GM10248 (cell line): ENCODE measurements around the gene RYR3.

Source experiments
- CTCF ChIA-PET: fragments of 300-600 bp; sonication (Branson Sonifier 250); formaldehyde crosslinking; extraction: SDS; loops from one replicate; lab custom pipeline; 2021; ENCODE audit warnings: antibody characterized with exemption; lab: Yijun Ruan, JAX
- POLR2A ChIA-PET: fragments of 350-650 bp; sonication (Branson Sonifier 250); formaldehyde crosslinking; extraction: SDS; loops from one replicate; lab custom pipeline; 2020; ENCODE audit warnings: antibody characterized with exemption; lab: Yijun Ruan, JAX
- DNase-seq: peaks from one replicate; pipeline ENCODE4 v3.0.0; 2012; ENCODE audit errors: extremely low spot score
- CTCF ChIP-seq: IDR thresholded peaks from 2 replicates; pipeline ENCODE4 v1.5.1; 2012; ENCODE audit warnings: mild to moderate bottlenecking, low read depth; ENCODE audit errors: extremely low read depth, missing control alignments, control extremely low read depth

Gene RYR3

GRCh38 chr15:33778852-33779251 lies 468.1 kb downstream of the RYR3 start:
- TF ChIP-seq CTCF, result no peak
- ChIA-PET CTCF (interaction anchor here (0.6 to 1.1 kb wide), 2 partner anchors 23 to 41 kb away, joined by 3 to 4 read pairs; no protein-coding TSS in a partner anchor), POLR2A (no interaction called here)
- DNase-seq, result no peak

GRCh38 chr15:33780011-33780768 lies 469.4 kb downstream of the RYR3 start:
- ChIA-PET CTCF (interaction anchor here (1.6 kb wide), 1 partner anchor 80 kb away, joined by 3 read pairs; no protein-coding TSS in a partner anchor), POLR2A (no interaction called here)
- peak; percentile 15 for DNase-seq
- no peak for TF ChIP-seq CTCF

- POLR2A ChIA-PET, result no interaction called here
- no peak for TF ChIP-seq CTCF
- no peak for DNase-seq
- CTCF ChIA-PET, result no interaction called here
These were observed 472.2 kb downstream of the RYR3 start for GRCh38 chr15:33782966-33783365.

GRCh38 chr15:33785366-33785765 lies 474.6 kb downstream of the RYR3 start:
- DNase-seq, result no peak
- TF ChIP-seq CTCF, result no peak
- ChIA-PET CTCF (interaction anchor here (1.0 to 1.3 kb wide), 2 partner anchors 12 to 48 kb away, joined by 3 to 4 read pairs; no protein-coding TSS in a partner anchor), POLR2A (no interaction called here)

GRCh38 chr15:33788906-33789540 lies 478.3 kb downstream of the RYR3 start:
- CTCF ChIA-PET, result no interaction called here
- POLR2A ChIA-PET, result no interaction called here
- TF ChIP-seq CTCF, result no peak
- DNase-seq, result no peak

GRCh38 chr15:33794453-33794852 lies 483.7 kb downstream of the RYR3 start:
- ChIA-PET CTCF (no interaction called here), POLR2A (no interaction called here)
- DNase-seq, result no peak

More at GRCh38 chr15:33794453-33794852, 483.7 kb downstream of the RYR3 start:
- TF ChIP-seq CTCF, result no peak
